NB4 (cell line): Measurements from ENCODE around the gene CNNM4.

ENCODE experiments used
- MYC ChIP-seq: IDR thresholded peaks from 2 replicates; pipeline ENCODE4 v1.6.1; 2011; ENCODE audit warnings: low read depth, low read length
- POLR2A ChIP-seq: IDR thresholded peaks from 2 replicates; pipeline ENCODE4 v1.6.1; 2011; ENCODE audit warnings: mild to moderate bottlenecking; ENCODE audit not compliant: insufficient read length; ENCODE audit errors: extremely low read depth
- TF ChIP-seq, protein P1 (sequence below): IDR thresholded peaks from one replicate; pipeline ENCODE4 v1.5.1; 2012; ENCODE audit warnings: low read depth, low read length

GRCh38 chr2:96861074-96861473 lies 100.4 kb downstream of the CNNM4 start:
- TF ChIP-seq, protein P1, sequence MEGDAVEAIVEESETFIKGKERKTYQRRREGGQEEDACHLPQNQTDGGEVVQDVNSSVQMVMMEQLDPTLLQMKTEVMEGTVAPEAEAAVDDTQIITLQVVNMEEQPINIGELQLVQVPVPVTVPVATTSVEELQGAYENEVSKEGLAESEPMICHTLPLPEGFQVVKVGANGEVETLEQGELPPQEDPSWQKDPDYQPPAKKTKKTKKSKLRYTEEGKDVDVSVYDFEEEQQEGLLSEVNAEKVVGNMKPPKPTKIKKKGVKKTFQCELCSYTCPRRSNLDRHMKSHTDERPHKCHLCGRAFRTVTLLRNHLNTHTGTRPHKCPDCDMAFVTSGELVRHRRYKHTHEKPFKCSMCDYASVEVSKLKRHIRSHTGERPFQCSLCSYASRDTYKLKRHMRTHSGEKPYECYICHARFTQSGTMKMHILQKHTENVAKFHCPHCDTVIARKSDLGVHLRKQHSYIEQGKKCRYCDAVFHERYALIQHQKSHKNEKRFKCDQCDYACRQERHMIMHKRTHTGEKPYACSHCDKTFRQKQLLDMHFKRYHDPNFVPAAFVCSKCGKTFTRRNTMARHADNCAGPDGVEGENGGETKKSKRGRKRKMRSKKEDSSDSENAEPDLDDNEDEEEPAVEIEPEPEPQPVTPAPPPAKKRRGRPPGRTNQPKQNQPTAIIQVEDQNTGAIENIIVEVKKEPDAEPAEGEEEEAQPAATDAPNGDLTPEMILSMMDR = no peak
- no peak for TF ChIP-seq POLR2A
- no peak for TF ChIP-seq MYC
